ENCODE results near the gene HDAC7.

GRCh38 chr12:47737936-47738594 is 81.6 kb downstream of the HDAC7 start:
- TF ChIP-seq EZH2phosphoT487 (IDR thresholded peaks at IDR 0.05; ENCODE audit: borderline replicate concordance, low read length), result no peak
- no peak for TF ChIP-seq CTCF (conservative IDR thresholded peaks at IDR 0.05; ENCODE audit: low read depth, low read length)
- no peak for TF ChIP-seq EZH2 (IDR thresholded peaks at IDR 0.05; ENCODE audit: low read length, unreplicated experiment)

All from PC-3 (cell line).